Stimulated activated CD8-positive, alpha-beta memory T cell treated with anti-CD3 and anti-CD28 coated beads, Interleukin-4, amount 100 ng/mL, for 4 hours (primary cell): ENCODE data around the gene JARID2.

Experiments used
- DNase-seq, 2 donors: peaks; one replicate each; pipeline ENCODE4 v3.0.0-alpha.2; 2020; ENCODE audit warnings: low read depth in 2 of 2, low spot score in 1 of 2

Gene JARID2

GRCh38 chr6:15264412-15264811 is 18.5 kb downstream of the JARID2 start:
- DNase-seq, result no peak

GRCh38 chr6:15264902-15265761 is 19.3 kb downstream of the JARID2 start:
- no peak for DNase-seq

- DNase-seq, result no peak
Measured at GRCh38 chr6:15265787-15266186, 19.9 kb downstream of the JARID2 start.

DNA sequence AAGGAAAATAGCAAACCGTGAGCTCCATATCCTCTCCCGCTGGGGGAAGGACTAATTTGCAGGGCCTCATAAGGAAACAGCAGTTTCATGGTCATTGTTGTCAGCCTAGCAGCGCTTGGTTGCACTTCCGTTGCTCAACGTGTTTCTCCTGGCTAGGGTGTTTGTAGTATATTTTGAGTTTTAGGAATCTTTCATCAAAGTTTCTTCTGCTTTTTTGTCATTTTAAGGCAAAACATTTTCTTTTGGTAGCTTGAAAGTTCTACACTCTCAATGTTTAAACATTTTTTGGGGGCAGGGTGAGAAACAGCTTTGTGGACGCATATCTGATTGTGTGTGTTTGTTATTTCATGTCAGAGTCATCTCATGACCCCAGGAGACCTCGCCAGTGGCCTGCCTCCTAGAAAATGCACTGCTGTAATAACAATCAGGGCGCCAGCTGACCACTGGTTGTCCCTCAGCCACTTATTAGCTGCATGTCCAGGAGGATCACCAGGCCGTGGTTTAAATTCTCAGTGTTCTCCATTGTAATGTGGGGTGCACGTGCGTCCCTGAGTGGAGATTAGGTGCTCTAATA is 20.6 kb downstream of the JARID2 start:
- no peak for DNase-seq

DNA sequence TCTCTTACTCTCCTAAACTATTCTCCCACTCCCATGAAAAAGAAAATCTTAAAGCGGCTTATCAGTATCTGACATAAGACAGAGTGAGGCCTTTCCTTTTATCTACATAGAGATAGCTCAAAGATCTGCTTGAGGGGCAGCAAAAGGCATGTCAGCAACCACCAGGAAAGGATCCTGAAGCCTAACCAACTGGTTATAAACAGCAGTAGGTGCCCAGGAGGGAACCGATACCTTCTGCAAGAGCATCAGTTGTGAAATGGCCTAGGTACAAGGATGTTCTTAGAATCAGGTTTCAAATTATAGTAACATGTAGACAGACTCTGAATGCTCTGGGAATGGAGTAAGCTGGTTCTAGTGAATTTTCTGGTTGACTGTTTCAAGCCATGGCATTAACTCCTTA is 21.4 kb downstream of the JARID2 start:
- no peak for DNase-seq

- no peak for DNase-seq
Measured at GRCh38 chr6:15268137-15268908, 22.5 kb downstream of the JARID2 start.

GRCh38 chr6:15269011-15269410 is 23.1 kb downstream of the JARID2 start:
- no peak for DNase-seq

DNA sequence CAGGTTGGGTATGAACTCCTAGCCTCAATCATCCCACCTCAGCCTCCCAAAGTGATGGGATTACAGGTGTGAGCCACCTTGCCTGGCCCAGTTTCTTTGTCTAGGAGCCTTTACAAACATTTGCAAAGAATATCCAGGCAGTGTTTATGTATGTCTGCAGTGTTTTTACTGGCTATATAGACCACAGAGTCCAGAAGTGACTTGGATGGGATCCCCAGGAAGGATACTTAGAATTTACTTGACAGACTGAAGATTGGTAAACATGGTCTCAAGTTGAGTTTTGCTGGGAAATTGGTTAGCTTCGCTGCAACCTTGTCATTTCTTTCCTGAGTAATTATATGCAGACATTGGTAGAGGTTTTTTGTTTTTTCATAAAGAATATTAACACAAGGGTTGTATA is 23.8 kb downstream of the JARID2 start:
- DNase-seq, result no peak

DNA sequence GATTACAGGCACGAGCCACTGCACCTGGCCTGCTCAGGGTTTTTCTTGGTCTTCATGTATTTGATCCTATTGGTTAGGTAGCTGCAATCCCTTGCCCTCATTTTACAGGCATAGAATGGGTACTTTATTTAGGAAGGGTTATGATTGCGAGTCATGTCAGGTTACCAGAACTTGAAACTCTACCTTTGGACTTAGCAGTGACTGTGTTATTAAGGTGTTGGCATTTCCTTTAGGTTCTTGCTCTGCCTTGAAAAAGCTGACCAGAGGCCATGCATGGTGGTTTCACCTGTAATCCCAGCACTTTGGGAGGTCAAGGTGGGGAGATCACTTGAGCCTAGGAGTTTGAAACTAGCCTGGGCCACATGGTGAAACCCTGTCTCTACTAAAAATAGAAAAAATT is 24.5 kb downstream of the JARID2 start:
- no peak for DNase-seq

DNA sequence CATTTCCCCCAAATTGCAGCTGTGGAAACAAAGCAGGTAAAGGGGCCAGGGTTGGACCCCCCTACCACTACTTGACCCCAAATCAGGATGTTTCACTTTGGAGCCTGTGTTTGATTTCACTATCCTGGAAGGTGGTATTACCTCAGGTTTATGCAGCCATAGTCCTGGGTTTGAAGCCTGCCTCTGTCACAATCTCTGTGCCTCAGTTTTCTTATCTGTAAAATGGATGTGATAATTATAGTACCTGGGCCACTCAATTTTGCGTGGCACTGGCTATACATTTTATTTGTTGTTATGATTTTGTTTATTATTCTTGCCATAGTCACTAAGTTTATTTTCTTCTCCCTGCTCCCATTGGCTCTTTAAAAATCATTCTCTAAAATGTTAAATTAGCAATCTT is 26.7 kb downstream of the JARID2 start:
- no peak for DNase-seq

DNA sequence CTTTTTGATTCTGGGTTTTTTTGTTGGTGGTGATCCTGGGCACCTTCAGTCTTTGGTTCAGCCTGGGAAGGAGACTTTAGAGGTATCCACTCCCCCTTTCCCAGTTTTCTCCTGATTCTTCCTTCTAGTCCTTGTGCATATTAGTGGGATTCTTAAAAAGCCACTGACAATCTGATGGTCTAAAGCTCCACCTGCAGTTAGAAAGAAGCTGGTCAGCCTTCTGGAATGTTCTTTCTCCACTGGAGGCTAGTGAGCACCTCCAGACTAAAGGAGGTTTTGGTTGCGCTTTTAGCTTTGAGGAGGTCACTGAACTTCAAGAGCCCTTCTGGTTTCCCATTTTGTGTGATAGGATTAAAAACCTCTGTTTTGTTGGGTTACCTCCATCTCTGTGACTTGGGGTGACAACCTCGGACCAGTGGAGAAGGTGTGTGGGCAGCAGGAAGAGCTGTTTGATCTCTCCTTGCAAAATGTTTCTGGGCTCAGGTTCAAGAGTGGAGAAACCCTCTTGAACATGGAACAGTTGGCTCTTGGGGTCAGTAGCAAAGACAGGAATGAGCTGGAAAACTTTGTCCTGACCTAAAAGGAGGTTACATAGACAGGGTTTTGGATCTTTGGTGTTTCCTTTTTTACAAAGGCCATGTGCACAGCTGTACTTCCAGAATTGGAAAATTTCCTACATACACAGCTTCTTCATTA is 29.0 kb downstream of the JARID2 start:
- DNase-seq, result no peak

DNA sequence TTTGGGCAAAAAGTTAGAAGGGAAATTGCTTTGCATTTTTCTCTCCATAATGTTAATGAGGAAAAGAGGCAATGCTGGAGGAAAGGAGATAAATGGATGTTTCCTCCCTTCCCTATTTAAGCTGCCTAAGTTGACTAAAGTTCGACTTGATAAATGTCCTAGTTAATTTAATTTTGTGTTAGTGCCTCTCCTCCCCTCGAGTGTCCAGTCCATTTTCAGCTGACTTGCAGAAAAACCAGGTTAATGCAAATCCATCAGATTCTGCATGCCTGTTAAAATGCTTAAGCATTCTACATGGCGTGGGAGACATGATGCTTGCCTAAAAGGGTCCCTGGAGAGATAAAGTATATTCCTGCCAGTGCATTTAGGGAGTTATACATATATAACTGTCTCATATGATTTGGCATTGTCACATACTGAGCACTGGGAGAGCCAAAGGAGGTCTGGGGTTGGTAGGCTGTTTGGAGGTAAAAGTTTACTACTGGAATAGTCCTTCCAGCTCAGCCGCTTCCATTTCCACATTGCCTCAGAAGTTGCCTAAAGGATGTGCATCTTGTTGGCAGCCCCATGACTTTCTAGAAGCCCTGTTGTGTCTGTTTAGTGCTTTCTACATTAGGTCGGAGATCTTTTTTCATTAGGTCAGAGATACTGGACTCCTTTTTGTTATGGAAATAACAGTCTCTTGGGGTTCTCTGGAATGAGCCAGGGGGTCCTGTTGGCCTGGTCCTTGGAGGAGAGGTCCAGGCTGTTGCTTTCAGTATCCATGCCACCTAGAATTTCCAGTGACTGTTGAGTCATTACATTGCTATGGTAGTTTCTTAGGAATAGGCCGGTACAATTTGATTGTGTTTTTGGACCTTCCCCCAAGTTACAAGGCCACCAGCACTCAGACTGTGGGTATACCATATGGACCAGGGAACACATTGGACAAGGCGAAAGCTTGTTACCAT is 30.4 kb downstream of the JARID2 start:
- no peak for DNase-seq

GRCh38 chr6:15279047-15279661 is 33.3 kb downstream of the JARID2 start:
- no peak for DNase-seq

- DNase-seq, result no peak
Measured at GRCh38 chr6:15280028-15280427, 34.2 kb downstream of the JARID2 start.

DNA sequence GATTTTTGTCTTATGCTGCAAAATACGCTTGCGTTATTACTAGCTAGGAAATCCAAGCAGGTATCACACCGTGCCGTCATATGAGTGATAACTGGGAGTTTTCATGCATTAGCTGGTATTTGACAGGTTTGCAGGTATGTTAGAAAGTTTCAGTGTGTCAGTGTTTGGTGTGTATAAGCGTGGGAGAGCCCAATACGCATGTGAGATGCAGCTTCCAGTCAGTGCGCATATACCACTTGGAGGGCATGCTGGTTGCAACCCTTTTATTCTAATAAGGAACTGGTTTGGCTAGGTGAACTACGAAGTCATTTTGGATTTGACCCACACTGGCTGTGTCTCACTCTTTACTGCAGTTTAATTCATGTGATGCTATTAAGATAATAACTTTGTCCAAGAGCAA is 35.1 kb downstream of the JARID2 start:
- no peak for DNase-seq

DNA sequence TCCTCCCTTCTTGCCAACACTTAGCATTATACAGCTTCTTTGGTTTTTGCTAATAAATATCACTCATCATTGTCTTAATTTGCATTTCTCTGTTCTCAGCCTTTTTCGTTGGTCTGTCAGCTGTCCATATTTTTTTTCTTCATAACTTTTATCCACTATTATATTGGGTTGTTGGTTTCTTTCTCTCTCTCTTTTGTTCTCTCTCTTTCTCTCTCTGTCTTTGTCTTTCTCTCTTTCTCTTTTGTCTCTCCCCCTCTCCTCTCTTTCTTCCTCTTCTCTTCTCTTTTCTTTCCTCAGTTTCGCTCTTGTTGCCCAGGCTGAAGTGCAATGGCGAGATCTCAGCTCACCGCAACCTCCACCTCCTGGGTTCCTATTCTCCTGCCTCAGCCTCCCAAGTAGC is 36.5 kb downstream of the JARID2 start:
- DNase-seq, result no peak

DNA sequence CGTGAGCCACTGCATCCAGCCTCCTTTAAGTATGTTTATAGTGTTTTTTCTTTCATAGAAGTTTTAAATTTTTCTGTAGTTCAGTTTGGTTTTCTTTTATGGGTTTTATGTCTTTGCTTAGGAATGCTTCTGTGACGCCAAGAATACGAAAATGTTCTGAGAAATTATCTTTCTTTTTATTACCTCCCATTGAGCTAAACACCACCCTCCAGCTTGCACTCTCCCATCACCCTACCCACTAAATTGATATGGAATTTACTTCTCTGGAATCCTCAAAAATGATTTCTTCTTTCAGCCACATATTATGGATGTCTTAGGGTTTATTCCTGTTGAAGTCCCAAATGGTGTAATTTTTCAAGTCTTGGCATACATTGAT is 38.1 kb downstream of the JARID2 start:
- no peak for DNase-seq

GRCh38 chr6:15284743-15285142 is 38.9 kb downstream of the JARID2 start:
- no peak for DNase-seq

- DNase-seq, result no peak
Measured at GRCh38 chr6:15285682-15286294, 39.9 kb downstream of the JARID2 start.
